NOMO-1 treated with DMSO at 0.1 percent for 48 hours (cell line): ENCODE results near the gene C7orf57.
"Not testable (repeated sequence)": the region's sequence is repeated elsewhere in the genome, so short reads cannot be mapped to it uniquely, and the experiment has no call there.

ENCODE experiments used
- DNase-seq: peaks from one replicate; lab custom pipeline; 2025; ENCODE audit not compliant: unreplicated experiment; lab: John Stamatoyannopoulos, UW

The C7orf57 gene

GRCh38 chr7:48033922-48034321 is 1.4 kb upstream of the C7orf57 start:
- no peak for DNase-seq

GRCh38 chr7:48035967-48036478 is 680 bp downstream of the C7orf57 start:
- DNase-seq = no peak

GRCh38 chr7:48038815-48039506 is 3.6 kb downstream of the C7orf57 start:
- no peak for DNase-seq

- no peak for DNase-seq
These were observed 5.8 kb downstream of the C7orf57 start for GRCh38 chr7:48040944-48041652.

GRCh38 chr7:48041653-48041970 is 6.3 kb downstream of the C7orf57 start:
- no peak for DNase-seq

- no peak for DNase-seq
These were observed 6.9 kb downstream of the C7orf57 start for GRCh38 chr7:48042216-48042615.

GRCh38 chr7:48042636-48043035 is 7.3 kb downstream of the C7orf57 start:
- no peak for DNase-seq

GRCh38 chr7:48045195-48045765 is 9.9 kb downstream of the C7orf57 start:
- no peak for DNase-seq

- peak; percentile 88 for DNase-seq
These were observed 11.1 kb downstream of the C7orf57 start for GRCh38 chr7:48046458-48046857.

- no peak for DNase-seq
These were observed 12.8 kb downstream of the C7orf57 start for GRCh38 chr7:48048113-48048512.

- DNase-seq = peak; percentile 40
These were observed 14.5 kb downstream of the C7orf57 start for GRCh38 chr7:48049850-48050249.

GRCh38 chr7:48052748-48053147 is 17.4 kb downstream of the C7orf57 start:
- DNase-seq = no peak

GRCh38 chr7:48053736-48054135 is 18.4 kb downstream of the C7orf57 start:
- no peak for DNase-seq

GRCh38 chr7:48058990-48059389 is 23.6 kb downstream of the C7orf57 start:
- DNase-seq = peak; percentile 57

- DNase-seq = no peak
These were observed 24.4 kb downstream of the C7orf57 start for GRCh38 chr7:48059706-48060105.

GRCh38 chr7:48063985-48064384 is 28.6 kb downstream of the C7orf57 start:
- DNase-seq = no peak

GRCh38 chr7:48067475-48067874 is 32.1 kb downstream of the C7orf57 start:
- no peak for DNase-seq

GRCh38 chr7:48074204-48074654 is 38.9 kb downstream of the C7orf57 start:
- DNase-seq = no peak

- no peak for DNase-seq
These were observed 42.1 kb downstream of the C7orf57 start for GRCh38 chr7:48077423-48077822.

- no peak for DNase-seq
These were observed 43.1 kb downstream of the C7orf57 start for GRCh38 chr7:48078470-48078869.

- not testable (repeated sequence) for DNase-seq
These were observed 47.0 kb downstream of the C7orf57 start for GRCh38 chr7:48082378-48082777.
